ENCODE data around the gene NDUFS7. TPM values are rescaled to one million over a fixed set of nuclear protein-coding genes. Genes with fewer than 3 reads are reported as not detected.

Gene NDUFS7
- total and polyA plus RNA-seq, 7 donors: 99.4 to 262 (median 156) TPM

DNA sequence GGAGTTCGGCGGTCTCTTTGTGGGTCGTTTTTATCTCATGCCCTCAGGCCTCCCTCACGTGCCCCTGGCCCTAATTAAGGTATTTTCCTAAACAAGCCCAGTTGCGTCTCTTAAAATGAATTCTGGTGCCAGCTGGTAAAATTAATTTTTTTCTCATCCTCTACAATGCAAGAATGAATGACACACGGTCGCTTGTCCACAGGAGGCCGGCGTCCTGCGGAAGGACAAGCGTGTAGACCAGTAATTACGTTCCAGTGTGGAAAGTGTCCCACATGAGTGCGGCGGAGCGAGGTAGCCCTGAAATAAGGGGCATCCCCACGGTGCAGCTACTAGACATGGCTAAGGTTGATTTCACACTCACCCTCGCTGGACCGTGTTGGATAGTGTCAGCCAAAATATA is 34.5 kb upstream of the NDUFS7 start:
- intact Hi-C loops (cut with DNase I): no loop called here
- Histone ChIP-seq H3K27ac (no peak overlapping the region), H3K4me1 (peaks cover 0 to 9% (median 7%) of the 10 kb centered on the region in 4 donors), H3K36me3 (no peaks in the 10 kb centered on the region), H3K27me3 (no peaks in the 10 kb centered on the region), H3K9me3 (no peaks in the 10 kb centered on the region), H3K4me3 (no peak overlapping the region)
- DNase-seq: no peak
- 89 to 91% methylated on average over 18 of the region's 18 CpGs for WGBS, 2 donors
- TF ChIP-seq POLR2AphosphoS5 (IDR thresholded peaks at IDR 0.05) (no peak), POLR2A (IDR thresholded peaks at IDR 0.05) (no peak), EP300 (IDR thresholded peaks at IDR 0.05) (no peak)
- TF ChIP-seq, protein P1, sequence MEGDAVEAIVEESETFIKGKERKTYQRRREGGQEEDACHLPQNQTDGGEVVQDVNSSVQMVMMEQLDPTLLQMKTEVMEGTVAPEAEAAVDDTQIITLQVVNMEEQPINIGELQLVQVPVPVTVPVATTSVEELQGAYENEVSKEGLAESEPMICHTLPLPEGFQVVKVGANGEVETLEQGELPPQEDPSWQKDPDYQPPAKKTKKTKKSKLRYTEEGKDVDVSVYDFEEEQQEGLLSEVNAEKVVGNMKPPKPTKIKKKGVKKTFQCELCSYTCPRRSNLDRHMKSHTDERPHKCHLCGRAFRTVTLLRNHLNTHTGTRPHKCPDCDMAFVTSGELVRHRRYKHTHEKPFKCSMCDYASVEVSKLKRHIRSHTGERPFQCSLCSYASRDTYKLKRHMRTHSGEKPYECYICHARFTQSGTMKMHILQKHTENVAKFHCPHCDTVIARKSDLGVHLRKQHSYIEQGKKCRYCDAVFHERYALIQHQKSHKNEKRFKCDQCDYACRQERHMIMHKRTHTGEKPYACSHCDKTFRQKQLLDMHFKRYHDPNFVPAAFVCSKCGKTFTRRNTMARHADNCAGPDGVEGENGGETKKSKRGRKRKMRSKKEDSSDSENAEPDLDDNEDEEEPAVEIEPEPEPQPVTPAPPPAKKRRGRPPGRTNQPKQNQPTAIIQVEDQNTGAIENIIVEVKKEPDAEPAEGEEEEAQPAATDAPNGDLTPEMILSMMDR (IDR thresholded peaks at IDR 0.05): no peak

- Histone ChIP-seq H3K27ac (no peak overlapping the region), H3K9me3 (no peaks in the 10 kb centered on the region), H3K4me1 (peaks cover 0 to 15% (median 13%) of the 10 kb centered on the region in 4 donors), H3K36me3 (no peaks in the 10 kb centered on the region), H3K4me3 (no peak overlapping the region), H3K27me3 (no peaks in the 10 kb centered on the region)
- 63 to 72% methylated on average over 5 of the region's 5 CpGs for WGBS, 2 donors
- intact Hi-C loops (cut with DNase I): no loop called here
- DNase-seq: no peak
- TF ChIP-seq EP300 (IDR thresholded peaks at IDR 0.05): no peak
- TF ChIP-seq POLR2AphosphoS5 (IDR thresholded peaks at IDR 0.05): no peak
- no peak for TF ChIP-seq POLR2A (IDR thresholded peaks at IDR 0.05)
- TF ChIP-seq, protein P1 (IDR thresholded peaks at IDR 0.05): no peak
These were observed 32.8 kb upstream of the NDUFS7 start for GRCh38 chr19:1350867-1351266.

DNA sequence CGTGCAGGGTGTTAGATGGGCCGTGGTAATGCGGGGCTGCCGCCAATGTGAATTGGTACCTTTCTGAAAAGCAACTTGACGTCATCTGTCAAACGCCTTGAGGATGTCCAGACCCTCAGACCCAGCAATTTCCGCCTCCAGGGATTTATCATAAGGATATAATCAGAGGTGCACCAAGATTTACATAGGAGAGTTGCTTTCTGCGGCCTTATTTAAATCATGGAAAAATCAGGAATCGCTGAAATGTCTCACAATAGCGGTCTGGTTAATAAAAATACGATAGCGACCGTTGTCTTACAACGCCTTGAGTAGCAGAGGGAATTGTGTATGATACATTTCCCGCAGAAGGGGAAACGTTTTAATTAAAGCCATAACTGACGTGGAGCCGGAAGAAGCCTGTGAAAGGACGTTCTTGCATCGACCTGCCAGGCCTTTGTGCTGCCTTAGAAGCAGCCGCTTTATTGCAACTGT is 32.3 kb upstream of the NDUFS7 start:
- no peaks in the 10 kb centered on the region for H3K27me3 ChIP-seq
- no peak overlapping the region for H3K27ac ChIP-seq
- no peak overlapping the region for H3K4me3 ChIP-seq
- TF ChIP-seq EP300 (IDR thresholded peaks at IDR 0.05) (no peak), POLR2A (IDR thresholded peaks at IDR 0.05) (no peak), POLR2AphosphoS5 (IDR thresholded peaks at IDR 0.05) (no peak)
- TF ChIP-seq, protein P1 (IDR thresholded peaks at IDR 0.05): no peak
- peaks cover 0 to 21% (median 18%) of the 10 kb centered on the region in 4 donors for H3K4me1 ChIP-seq
- no peaks in the 10 kb centered on the region for H3K36me3 ChIP-seq
- 88 to 91% methylated on average over 21 of the region's 21 CpGs for WGBS, 2 donors
- no peak for DNase-seq
- intact Hi-C loops (cut with DNase I): no loop called here
- H3K9me3 ChIP-seq: no peaks in the 10 kb centered on the region

DNA sequence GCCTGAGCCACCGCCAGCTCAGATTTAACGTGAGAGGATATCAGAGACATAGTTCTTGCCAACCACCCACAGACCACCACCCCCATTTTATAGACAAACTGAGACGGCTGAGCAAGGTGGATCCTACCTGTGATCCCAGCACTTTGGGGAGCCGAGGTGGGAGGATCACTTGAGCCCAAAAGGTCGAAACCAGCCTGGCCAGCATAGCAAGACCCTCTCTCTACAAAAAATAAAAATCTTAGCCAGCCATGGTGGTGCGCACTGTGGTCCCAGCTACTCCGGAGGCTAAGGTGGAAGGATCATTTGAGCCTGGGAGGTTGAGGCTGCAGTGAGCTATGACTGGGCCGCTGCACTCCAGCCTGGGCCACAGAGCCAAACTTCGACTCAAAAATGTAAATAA is 30.6 kb upstream of the NDUFS7 start:
- DNase-seq: no peak
- no peaks in the 10 kb centered on the region for H3K9me3 ChIP-seq
- H3K4me3 ChIP-seq: no peak overlapping the region
- no peaks in the 10 kb centered on the region for H3K27me3 ChIP-seq
- peaks cover 0 to 13% (median 0%) of the 10 kb centered on the region in 4 donors for H3K36me3 ChIP-seq
- 91 to 94% methylated on average over 9 of the region's 9 CpGs for WGBS, 2 donors
- H3K27ac ChIP-seq: peak overlapping the region in 2 of 4 donors; percentile 95 to 99
- H3K4me1 ChIP-seq: peaks cover 0 to 29% (median 29%) of the 10 kb centered on the region in 4 donors
- intact Hi-C loops (cut with DNase I): no loop called here
- TF ChIP-seq POLR2AphosphoS5 (IDR thresholded peaks at IDR 0.05) (no peak), EP300 (IDR thresholded peaks at IDR 0.05) (no peak), POLR2A (IDR thresholded peaks at IDR 0.05) (no peak)
- TF ChIP-seq, protein P1 (IDR thresholded peaks at IDR 0.05): no peak

All from sigmoid colon (tissue), 7 donors.